GM18873 (cell line): ENCODE results near the gene CREG2.
"Not testable (repeated sequence)": the region's sequence is repeated elsewhere in the genome, so short reads cannot be mapped to it uniquely, and the experiment has no call there.

Experiments
- ATAC-seq: cut with Tn5 transposase; IDR thresholded peaks from one replicate; pipeline ENCODE4 v1.9.1; 2021; ENCODE audit warnings: mild to moderate bottlenecking, moderate library complexity, moderate number of reproducible peaks; ENCODE audit not compliant: unreplicated experiment, low FRiP score

The CREG2 gene

GRCh38 chr2:101349893-101350662, 37.2 kb downstream of the CREG2 start:
- no peak for ATAC-seq

GRCh38 chr2:101348883-101349282, 38.4 kb downstream of the CREG2 start:
- no peak for ATAC-seq

- ATAC-seq, result no peak
These were observed 40.4 kb downstream of the CREG2 start for GRCh38 chr2:101346909-101347308.

- ATAC-seq, result no peak
These were observed 43.2 kb downstream of the CREG2 start for GRCh38 chr2:101344137-101344536.

GRCh38 chr2:101342625-101343008, 44.7 kb downstream of the CREG2 start:
- no peak for ATAC-seq

GRCh38 chr2:101341901-101342624, 45.2 kb downstream of the CREG2 start:
- ATAC-seq, result no peak

- ATAC-seq, result no peak
These were observed 45.9 kb downstream of the CREG2 start for GRCh38 chr2:101341421-101341820.

- no peak for ATAC-seq
These were observed 47.2 kb downstream of the CREG2 start for GRCh38 chr2:101340141-101340551.

- ATAC-seq, result no peak
These were observed 47.9 kb downstream of the CREG2 start for GRCh38 chr2:101339266-101339880.

- ATAC-seq, result no peak
These were observed 49.4 kb downstream of the CREG2 start for GRCh38 chr2:101337877-101338276.

- ATAC-seq, result no peak
These were observed 54.2 kb downstream of the CREG2 start for GRCh38 chr2:101332885-101333766.

- ATAC-seq, result no peak
These were observed 56.1 kb downstream of the CREG2 start for GRCh38 chr2:101331202-101331601.

- ATAC-seq, result no peak
These were observed 56.9 kb downstream of the CREG2 start for GRCh38 chr2:101330253-101330933.

- ATAC-seq, result no peak
These were observed 58.3 kb downstream of the CREG2 start for GRCh38 chr2:101329026-101329425.

- no peak for ATAC-seq
These were observed 58.8 kb downstream of the CREG2 start for GRCh38 chr2:101328474-101329007.

- ATAC-seq, result no peak
These were observed 59.4 kb downstream of the CREG2 start for GRCh38 chr2:101327863-101328394.

GRCh38 chr2:101325425-101325824, 61.9 kb downstream of the CREG2 start:
- ATAC-seq, result no peak

GRCh38 chr2:101316568-101316967, 70.7 kb downstream of the CREG2 start:
- ATAC-seq, result not testable (repeated sequence)

GRCh38 chr2:101311696-101312017, 75.6 kb downstream of the CREG2 start:
- no peak for ATAC-seq
